ENCODE results near the gene EMID1. TPM values are rescaled to one million over a fixed set of nuclear protein-coding genes. Genes with fewer than 3 reads are reported as not detected.
"Not testable (repeated sequence)": the region's sequence is repeated elsewhere in the genome, so short reads cannot be mapped to it uniquely, and the experiment has no call there.

Gene EMID1
- total RNA-seq, 2 experiments from 2014 or later, result not detected

GRCh38 chr22:29231971-29232959 is 26.6 kb downstream of the EMID1 start:
- DNase-seq, result no peak
- ChIA-PET POLR2A (no interaction called here), CTCF (no interaction called here)
- TF ChIP-seq, protein P1, sequence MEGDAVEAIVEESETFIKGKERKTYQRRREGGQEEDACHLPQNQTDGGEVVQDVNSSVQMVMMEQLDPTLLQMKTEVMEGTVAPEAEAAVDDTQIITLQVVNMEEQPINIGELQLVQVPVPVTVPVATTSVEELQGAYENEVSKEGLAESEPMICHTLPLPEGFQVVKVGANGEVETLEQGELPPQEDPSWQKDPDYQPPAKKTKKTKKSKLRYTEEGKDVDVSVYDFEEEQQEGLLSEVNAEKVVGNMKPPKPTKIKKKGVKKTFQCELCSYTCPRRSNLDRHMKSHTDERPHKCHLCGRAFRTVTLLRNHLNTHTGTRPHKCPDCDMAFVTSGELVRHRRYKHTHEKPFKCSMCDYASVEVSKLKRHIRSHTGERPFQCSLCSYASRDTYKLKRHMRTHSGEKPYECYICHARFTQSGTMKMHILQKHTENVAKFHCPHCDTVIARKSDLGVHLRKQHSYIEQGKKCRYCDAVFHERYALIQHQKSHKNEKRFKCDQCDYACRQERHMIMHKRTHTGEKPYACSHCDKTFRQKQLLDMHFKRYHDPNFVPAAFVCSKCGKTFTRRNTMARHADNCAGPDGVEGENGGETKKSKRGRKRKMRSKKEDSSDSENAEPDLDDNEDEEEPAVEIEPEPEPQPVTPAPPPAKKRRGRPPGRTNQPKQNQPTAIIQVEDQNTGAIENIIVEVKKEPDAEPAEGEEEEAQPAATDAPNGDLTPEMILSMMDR (IDR thresholded peaks at IDR 0.05), result no peak
- H3K9me3 Mint-ChIP-seq, result peaks cover 4% of the 10 kb centered on the region
- ATAC-seq (ENCODE audit: poor library complexity), result no peak
- no peak overlapping the region for H3K4me3 ChIP-seq (ENCODE audit: low read length)
- no peak overlapping the region for H3K4me3 Mint-ChIP-seq
- no peaks in the 10 kb centered on the region for H3K27me3 Mint-ChIP-seq
- H3K36me3 Mint-ChIP-seq (ENCODE audit: low read depth), result no peaks in the 10 kb centered on the region
- H3K36me3 ChIP-seq (ENCODE audit: insufficient read depth, low read length), result no peaks in the 10 kb centered on the region
- no peak overlapping the region for H3K27ac ChIP-seq (ENCODE audit: low read depth in 1 of 2, low read length in 2 of 2)
- no peaks in the 10 kb centered on the region for H3K4me1 Mint-ChIP-seq (ENCODE audit: low read depth)
- intact Hi-C loops (cut with DNase I, micrococcal nuclease), result no loop called here
- H3K27me3 ChIP-seq (ENCODE audit: control insufficient read depth in 1 of 2, insufficient read depth in 2 of 2, low read length in 2 of 2), result no peaks in the 10 kb centered on the region
- H3K9me3 ChIP-seq (ENCODE audit: control insufficient read depth in 1 of 2, insufficient read depth in 1 of 2, low read length in 2 of 2), result peaks cover 0 to 6% of the 10 kb centered on the region in 2 experiments
- no peaks in the 10 kb centered on the region for H3K4me1 ChIP-seq (ENCODE audit: insufficient read depth, low read length)
- H3K27ac Mint-ChIP-seq, result no peak overlapping the region

GRCh38 chr22:29233277-29233877 is 27.7 kb downstream of the EMID1 start:
- Mint-ChIP-seq H3K27ac (no peak overlapping the region), H3K9me3 (peaks cover 4% of the 10 kb centered on the region), H3K36me3 (ENCODE audit: low read depth) (no peaks in the 10 kb centered on the region), H3K4me3 (no peak overlapping the region), H3K4me1 (ENCODE audit: low read depth) (no peaks in the 10 kb centered on the region), H3K27me3 (no peaks in the 10 kb centered on the region)
- TF ChIP-seq, protein P1 (IDR thresholded peaks at IDR 0.05), result no peak
- Histone ChIP-seq H3K27me3 (ENCODE audit: control insufficient read depth in 1 of 2, insufficient read depth in 2 of 2, low read length in 2 of 2) (no peaks in the 10 kb centered on the region), H3K4me1 (ENCODE audit: insufficient read depth, low read length) (no peaks in the 10 kb centered on the region), H3K36me3 (ENCODE audit: insufficient read depth, low read length) (no peaks in the 10 kb centered on the region), H3K9me3 (ENCODE audit: control insufficient read depth in 1 of 2, insufficient read depth in 1 of 2, low read length in 2 of 2) (peaks cover 0 to 6% of the 10 kb centered on the region in 2 experiments), H3K4me3 (ENCODE audit: low read length) (no peak overlapping the region), H3K27ac (ENCODE audit: low read depth in 1 of 2, low read length in 2 of 2) (no peak overlapping the region)
- DNase-seq, result no peak
- POLR2A ChIA-PET, result no interaction called here
- intact Hi-C loops (cut with DNase I, micrococcal nuclease), result no loop called here
- no peak for ATAC-seq (ENCODE audit: poor library complexity)
- CTCF ChIA-PET, result interaction anchor here (1.1 kb wide), 1 partner anchor 12 kb away, joined by 3 read pairs; no protein-coding TSS in a partner anchor

DNA sequence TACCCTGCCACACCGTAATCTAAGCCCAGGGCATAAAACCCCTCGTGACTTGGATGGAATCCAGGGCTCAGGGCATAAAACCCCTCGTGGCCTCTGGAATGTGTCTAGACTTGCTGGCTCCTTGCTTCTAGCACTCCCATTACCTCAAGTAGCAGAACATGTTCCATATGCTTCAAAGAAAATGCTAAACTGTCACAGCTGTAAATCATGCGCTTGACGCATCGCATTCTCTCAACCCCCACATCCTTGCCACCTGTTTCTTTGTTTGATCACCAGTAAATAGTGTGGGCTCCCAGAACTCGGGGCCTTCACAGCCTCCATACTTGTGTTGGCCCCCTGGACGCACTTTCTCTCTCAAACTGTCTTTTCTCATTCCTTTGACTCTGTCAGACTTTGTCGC is 34.8 kb downstream of the EMID1 start:
- DNase-seq; H3K9me3 Mint-ChIP-seq; H3K4me3 ChIP-seq (ENCODE audit: low read length); H3K4me1 Mint-ChIP-seq (ENCODE audit: low read depth); H3K27ac Mint-ChIP-seq; H3K4me1 ChIP-seq (ENCODE audit: insufficient read depth, low read length); ATAC-seq (ENCODE audit: poor library complexity); H3K27me3 ChIP-seq (ENCODE audit: control insufficient read depth in 1 of 2, insufficient read depth in 2 of 2, low read length in 2 of 2); H3K36me3 ChIP-seq (ENCODE audit: insufficient read depth, low read length); H3K4me3 Mint-ChIP-seq; H3K27ac ChIP-seq (ENCODE audit: low read depth in 1 of 2, low read length in 2 of 2); H3K36me3 Mint-ChIP-seq (ENCODE audit: low read depth); POLR2A ChIA-PET; CTCF ChIA-PET: not testable (repeated sequence)
- H3K27me3 Mint-ChIP-seq, result peaks cover 17% of the 10 kb centered on the region
- intact Hi-C loops (cut with DNase I, micrococcal nuclease), result loop anchor here in 1 of 2 experiments (10.0 kb wide), 1 partner anchor 86 kb away; no protein-coding TSS in a partner anchor
- peaks cover 6 to 12% of the 10 kb centered on the region in 2 experiments for H3K9me3 ChIP-seq (ENCODE audit: control insufficient read depth in 1 of 2, insufficient read depth in 1 of 2, low read length in 2 of 2)

Data from CD4-positive, alpha-beta T cell (primary cell).